T-helper 9 cell (primary cell): ENCODE data around the gene TSKU.
"Not testable (repeated sequence)": the region's sequence is repeated elsewhere in the genome, so short reads cannot be mapped to it uniquely, and the experiment has no call there.

ENCODE experiments used
- DNase-seq: peaks from one replicate; pipeline ENCODE4 v3.0.0-alpha.2; 2020

The TSKU gene

GRCh38 chr11:76789443-76789719 lies 6.2 kb downstream of the TSKU start:
- DNase-seq, result no peak

GRCh38 chr11:76790251-76790650 lies 7.1 kb downstream of the TSKU start:
- DNase-seq, result no peak

DNA sequence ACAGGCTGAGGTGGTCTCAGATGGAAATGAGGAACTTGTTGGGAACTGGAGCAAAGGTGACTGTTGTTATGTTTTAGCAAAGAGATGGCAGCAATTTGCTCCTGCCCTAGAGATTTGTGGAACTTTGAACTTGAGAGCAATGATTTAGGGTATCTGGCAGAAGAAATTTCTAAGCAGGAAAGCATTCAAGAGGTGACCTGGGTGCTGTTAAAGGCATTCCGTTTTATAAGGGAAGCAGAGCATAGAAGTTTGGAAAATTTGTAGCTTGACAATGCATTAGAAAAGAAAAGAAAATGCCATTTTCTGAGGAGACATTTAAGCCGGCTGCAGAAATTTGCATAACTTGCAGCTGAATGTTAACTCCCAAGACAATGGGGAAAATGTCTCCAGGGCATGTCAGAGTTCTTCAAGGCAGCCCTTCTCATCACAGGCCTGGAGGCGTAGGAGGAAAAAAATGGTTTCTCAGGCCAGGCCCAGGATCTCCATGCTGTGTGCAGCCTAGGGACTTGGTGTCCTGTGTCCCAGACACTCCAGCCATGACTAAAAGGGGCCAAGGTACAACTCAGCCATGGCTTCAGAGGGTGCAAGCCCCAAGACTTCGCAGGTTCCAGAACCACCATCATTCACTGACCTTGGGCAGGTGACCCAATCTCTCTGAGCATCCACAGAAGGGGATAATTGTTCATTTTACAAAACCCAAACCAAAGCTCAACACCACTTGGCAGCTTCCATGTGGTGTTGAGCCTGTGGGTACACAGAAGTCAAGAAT lies 8.0 kb downstream of the TSKU start:
- not testable (repeated sequence) for DNase-seq

- DNase-seq, result no peak
Measured at GRCh38 chr11:76791861-76792260, 8.7 kb downstream of the TSKU start.

GRCh38 chr11:76792505-76793264 lies 9.5 kb downstream of the TSKU start:
- no peak for DNase-seq

- no peak for DNase-seq
Measured at GRCh38 chr11:76793391-76794291, 10.5 kb downstream of the TSKU start.

- DNase-seq, result no peak
Measured at GRCh38 chr11:76794371-76795289, 11.5 kb downstream of the TSKU start.

- DNase-seq, result no peak
Measured at GRCh38 chr11:76795290-76795935, 12.3 kb downstream of the TSKU start.

- no peak for DNase-seq
Measured at GRCh38 chr11:76795936-76796441, 12.8 kb downstream of the TSKU start.

DNA sequence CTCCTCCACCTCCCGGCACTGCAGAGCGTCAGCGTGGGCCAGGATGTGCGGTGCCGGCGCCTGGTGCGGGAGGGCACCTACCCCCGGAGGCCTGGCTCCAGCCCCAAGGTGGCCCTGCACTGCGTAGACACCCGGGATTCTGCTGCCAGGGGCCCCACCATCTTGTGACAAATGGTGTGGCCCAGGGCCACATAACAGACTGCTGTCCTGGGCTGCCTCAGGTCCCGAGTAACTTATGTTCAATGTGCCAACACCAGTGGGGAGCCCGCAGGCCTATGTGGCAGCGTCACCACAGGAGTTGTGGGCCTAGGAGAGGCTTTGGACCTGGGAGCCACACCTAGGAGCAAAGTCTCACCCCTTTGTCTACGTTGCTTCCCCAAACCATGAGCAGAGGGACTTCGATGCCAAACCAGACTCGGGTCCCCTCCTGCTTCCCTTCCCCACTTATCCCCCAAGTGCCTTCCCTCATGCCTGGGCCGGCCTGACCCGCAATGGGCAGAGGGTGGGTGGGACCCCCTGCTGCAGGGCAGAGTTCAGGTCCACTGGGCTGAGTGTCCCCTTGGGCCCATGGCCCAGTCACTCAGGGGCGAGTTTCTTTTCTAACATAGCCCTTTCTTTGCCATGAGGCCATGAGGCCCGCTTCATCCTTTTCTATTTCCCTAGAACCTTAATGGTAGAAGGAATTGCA lies 13.5 kb downstream of the TSKU start:
- DNase-seq, result no peak

GRCh38 chr11:76797341-76798201 lies 14.4 kb downstream of the TSKU start:
- DNase-seq, result no peak

GRCh38 chr11:76798202-76798581 lies 15.0 kb downstream of the TSKU start:
- DNase-seq, result no peak

DNA sequence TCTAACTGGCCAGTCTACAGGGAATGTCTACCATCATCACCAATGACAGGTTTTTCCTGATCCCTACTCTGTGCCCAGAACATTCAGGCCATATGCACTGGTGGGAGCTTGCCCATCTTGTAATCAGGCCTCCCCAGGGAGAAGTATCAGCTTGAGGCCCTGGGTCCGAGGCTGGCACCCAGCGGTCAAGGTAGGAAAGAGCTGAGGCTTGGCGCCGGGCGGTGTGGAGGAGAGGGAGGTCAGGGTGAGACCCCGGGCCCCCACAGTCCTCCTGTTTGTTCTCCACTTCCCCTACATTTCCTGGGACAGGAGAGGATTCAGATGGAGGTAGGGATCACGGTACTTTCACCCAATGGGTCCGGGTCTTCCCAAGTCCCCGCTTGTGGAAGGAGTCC lies 15.5 kb downstream of the TSKU start:
- no peak for DNase-seq

- peak; percentile 66 for DNase-seq
Measured at GRCh38 chr11:76799066-76799804, 16.1 kb downstream of the TSKU start.

DNA sequence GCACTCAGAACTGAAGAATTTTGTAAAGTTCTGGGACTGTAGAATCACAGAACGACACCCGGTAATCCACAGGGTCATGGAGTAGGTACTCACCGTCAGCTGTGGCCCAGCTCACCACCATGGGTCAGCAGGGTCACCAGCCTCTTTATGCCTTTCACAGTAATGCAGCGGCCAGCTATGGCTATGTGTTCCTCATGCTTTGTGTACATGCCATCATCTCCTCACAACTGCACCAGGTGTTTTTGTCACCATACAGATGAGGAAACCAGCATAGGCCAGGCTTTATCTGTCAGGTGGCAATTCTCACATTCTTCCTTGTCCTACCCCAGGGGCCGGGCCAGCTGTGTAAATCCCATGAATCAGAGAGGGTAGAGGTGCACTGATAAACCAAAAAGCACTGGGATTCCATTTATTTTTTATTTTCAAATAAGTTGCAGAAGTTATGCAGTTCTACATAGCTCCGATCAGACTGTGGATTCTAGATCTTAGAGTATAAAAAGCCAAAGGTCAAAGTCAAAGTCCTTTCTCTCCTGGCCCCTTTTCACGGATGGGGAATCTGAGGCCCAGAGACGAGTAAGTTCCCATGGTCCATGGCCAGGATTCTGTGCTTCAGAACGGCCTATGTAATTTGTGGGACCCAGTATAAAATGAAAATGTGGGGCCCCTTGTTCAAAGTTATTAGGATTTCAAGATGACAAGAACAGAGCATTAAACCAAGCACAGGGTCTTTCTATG lies 17.5 kb downstream of the TSKU start:
- no peak for DNase-seq

DNA sequence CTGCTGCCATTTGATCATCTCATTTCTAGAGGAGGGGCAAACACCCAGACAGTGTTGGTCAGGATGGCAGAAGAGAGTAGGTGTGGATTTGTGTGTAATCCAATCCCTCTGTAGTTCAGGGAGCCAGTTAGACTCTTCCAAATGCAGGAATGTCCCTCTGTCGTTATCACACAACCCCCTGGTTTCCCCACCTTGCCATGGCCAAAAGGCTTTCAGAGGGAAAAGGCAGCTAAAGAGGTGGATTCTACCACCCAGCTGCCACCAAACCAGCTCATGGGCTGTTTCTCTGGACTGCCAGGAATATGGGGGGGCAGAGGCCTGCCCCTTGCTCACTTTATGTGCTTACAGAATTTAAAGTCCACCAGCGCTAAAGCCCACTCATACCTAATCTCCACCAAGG lies 18.1 kb downstream of the TSKU start:
- DNase-seq, result no peak

- DNase-seq, result no peak
Measured at GRCh38 chr11:76801736-76802135, 18.6 kb downstream of the TSKU start.

- DNase-seq, result no peak
Measured at GRCh38 chr11:76802151-76802550, 19.0 kb downstream of the TSKU start.

- DNase-seq, result no peak
Measured at GRCh38 chr11:76802621-76803020, 19.5 kb downstream of the TSKU start.
